Activated naive CD8-positive, alpha-beta T cell treated with anti-CD3 and anti-CD28 coated beads, Interleukin-2, amount 10 ng/mL, durations not matched to agents 7 days and 5 days (primary cell): Measurements from ENCODE around the gene TTC16. TPM values are rescaled to one million over a fixed set of nuclear protein-coding genes. Genes with fewer than 3 reads are reported as not detected.

Experiments
- ATAC-seq: fragments of 150-1000 bp; cut with Tn5 transposase; one replicate; pipeline ENCODE4 v1.10.0; 2021; ENCODE audit warnings: low read depth, moderate library complexity
- POLR2A ChIA-PET: fragments of 350-600 bp; sonication (Branson Sonifier 250); formaldehyde crosslinking; loops from one replicate; lab custom pipeline; 2021; ENCODE audit warnings: antibody characterized with exemption; lab: Charles Lee
- DNase-seq: peaks from one replicate; pipeline ENCODE4 v3.0.0; 2021
- H3K27ac Mint-ChIP-seq: one replicate; pipeline ENCODE4 v1.8.0; 2022; ENCODE audit warnings: mild to moderate bottlenecking, mixed read lengths
- H3K27me3 Mint-ChIP-seq: one replicate; pipeline ENCODE4 v1.8.0; 2022; ENCODE audit warnings: mild to moderate bottlenecking, moderate library complexity, mixed read lengths
- H3K36me3 Mint-ChIP-seq: one replicate; pipeline ENCODE4 v1.8.0; 2021; ENCODE audit warnings: mild to moderate bottlenecking, mixed read lengths
- H3K4me1 Mint-ChIP-seq: one replicate; pipeline ENCODE4 v1.8.0; 2021; ENCODE audit warnings: mixed read lengths
- H3K4me3 Mint-ChIP-seq: one replicate; pipeline ENCODE4 v1.8.0; 2022; ENCODE audit warnings: mild to moderate bottlenecking, moderate library complexity, mixed read lengths
- H3K9me3 Mint-ChIP-seq: one replicate; pipeline ENCODE4 v1.8.0; 2021; ENCODE audit warnings: mixed read lengths
- total RNA-seq, 2 experiments: library from RNA; stranded (reverse); gene quantifications; one replicate each; pipeline ENCODE4 v1.2.3, GENCODE V29; 2021

Gene TTC16
- total RNA-seq, 2 experiments from 2014 or later, result 4.4 to 5.3 TPM

- Mint-ChIP-seq H3K36me3 (no peaks in the 10 kb centered on the region), H3K27me3 (peaks cover 1% of the 10 kb centered on the region), H3K4me3 (peak overlapping the region; percentile 97), H3K27ac (peak overlapping the region; percentile 92), H3K4me1 (peaks cover 27% of the 10 kb centered on the region), H3K9me3 (no peaks in the 10 kb centered on the region)
- POLR2A ChIA-PET, result interaction anchor here (0.5 to 2.4 kb wide), 9 partner anchors 9 to 572 kb away, joined by 3 to 10 read pairs (median 3); partner anchors contain the start of genes LRSAM1, RPL12 and TOR2A
- ATAC-seq (peak; percentile 2), DNase-seq (no peak)
Observed at GRCh38 chr9:127714951-127715469, 869 bp upstream of the TTC16 start.

GRCh38 chr9:127716412-127716811, 533 bp downstream of the TTC16 start:
- ATAC-seq, result no peak
- POLR2A ChIA-PET, result interaction anchor here (1.0 to 2.4 kb wide), 4 partner anchors 18 to 292 kb away, joined by 3 to 10 read pairs (median 6); partner anchors contain the start of genes LRSAM1, RPL12, TOR2A and ZNF79
- DNase-seq, result no peak
- H3K36me3 Mint-ChIP-seq, result no peaks in the 10 kb centered on the region
- H3K27me3 Mint-ChIP-seq, result no peaks in the 10 kb centered on the region
- peak overlapping the region; percentile 97 for H3K4me3 Mint-ChIP-seq
- no peak overlapping the region for H3K27ac Mint-ChIP-seq
- H3K9me3 Mint-ChIP-seq, result no peaks in the 10 kb centered on the region
- H3K4me1 Mint-ChIP-seq, result peaks cover 26% of the 10 kb centered on the region

- H3K27me3 Mint-ChIP-seq, result no peaks in the 10 kb centered on the region
- POLR2A ChIA-PET, result interaction anchor here (0.6 kb wide), 1 partner anchor 425 kb away, joined by 3 read pairs; no protein-coding TSS in a partner anchor
- no peak for ATAC-seq
Observed at GRCh38 chr9:127717766-127718165, 1.9 kb downstream of the TTC16 start.

GRCh38 chr9:127720031-127720864, 4.4 kb downstream of the TTC16 start:
- Mint-ChIP-seq H3K9me3 (no peaks in the 10 kb centered on the region), H3K4me1 (peaks cover 27% of the 10 kb centered on the region), H3K4me3 (peak overlapping the region; percentile 45), H3K27ac (peak overlapping the region; percentile 88), H3K36me3 (no peaks in the 10 kb centered on the region), H3K27me3 (no peaks in the 10 kb centered on the region)
- POLR2A ChIA-PET, result interaction anchor here (0.5 to 1.2 kb wide), 2 partner anchors 183 to 351 kb away, joined by 3 to 4 read pairs; no protein-coding TSS in a partner anchor
- ATAC-seq (no peak), DNase-seq (no peak)

More at GRCh38 chr9:127717766-127718165, 1.9 kb downstream of the TTC16 start:
- Mint-ChIP-seq H3K4me3 (no peak overlapping the region), H3K4me1 (peaks cover 26% of the 10 kb centered on the region), H3K36me3 (no peaks in the 10 kb centered on the region), H3K27ac (no peak overlapping the region), H3K9me3 (no peaks in the 10 kb centered on the region)
- DNase-seq, result no peak

GRCh38 chr9:127720865-127721227, 5.0 kb downstream of the TTC16 start:
- no peaks in the 10 kb centered on the region for H3K27me3 Mint-ChIP-seq
- H3K4me1 Mint-ChIP-seq, result peaks cover 26% of the 10 kb centered on the region
- peak overlapping the region; percentile 67 for H3K4me3 Mint-ChIP-seq
- no peaks in the 10 kb centered on the region for H3K36me3 Mint-ChIP-seq
- no peaks in the 10 kb centered on the region for H3K9me3 Mint-ChIP-seq
- ATAC-seq (no peak), DNase-seq (no peak)
- peak overlapping the region; percentile 75 for H3K27ac Mint-ChIP-seq
- POLR2A ChIA-PET, result no interaction called here

- Mint-ChIP-seq H3K36me3 (no peaks in the 10 kb centered on the region), H3K27ac (peak overlapping the region; percentile 75), H3K9me3 (no peaks in the 10 kb centered on the region), H3K27me3 (no peaks in the 10 kb centered on the region), H3K4me1 (peaks cover 22% of the 10 kb centered on the region), H3K4me3 (peak overlapping the region; percentile 67)
- no peak for ATAC-seq
- POLR2A ChIA-PET, result interaction anchor here (1.0 kb wide), 1 partner anchor 11 kb away, joined by 3 read pairs; no protein-coding TSS in a partner anchor
- DNase-seq, result no peak
Observed at GRCh38 chr9:127721391-127721821, 5.5 kb downstream of the TTC16 start.

- H3K27ac Mint-ChIP-seq, result no peak overlapping the region
- no peaks in the 10 kb centered on the region for H3K36me3 Mint-ChIP-seq
- DNase-seq, result no peak
- H3K4me3 Mint-ChIP-seq, result no peak overlapping the region
- no peaks in the 10 kb centered on the region for H3K9me3 Mint-ChIP-seq
- POLR2A ChIA-PET, result interaction anchor here (1.0 kb wide), 1 partner anchor 10 kb away, joined by 3 read pairs; no protein-coding TSS in a partner anchor
- no peak for ATAC-seq
- no peaks in the 10 kb centered on the region for H3K27me3 Mint-ChIP-seq
- peaks cover 22% of the 10 kb centered on the region for H3K4me1 Mint-ChIP-seq
Observed at GRCh38 chr9:127722055-127722745, 6.3 kb downstream of the TTC16 start.

- peaks cover 22% of the 10 kb centered on the region for H3K4me1 Mint-ChIP-seq
- no peaks in the 10 kb centered on the region for H3K36me3 Mint-ChIP-seq
- no peaks in the 10 kb centered on the region for H3K27me3 Mint-ChIP-seq
- no peak overlapping the region for H3K4me3 Mint-ChIP-seq
- ATAC-seq (no peak), DNase-seq (no peak)
- no peak overlapping the region for H3K27ac Mint-ChIP-seq
- H3K9me3 Mint-ChIP-seq, result no peaks in the 10 kb centered on the region
- POLR2A ChIA-PET, result no interaction called here
Observed at GRCh38 chr9:127723013-127723412, 7.1 kb downstream of the TTC16 start.

- no peak overlapping the region for H3K27ac Mint-ChIP-seq
- POLR2A ChIA-PET, result interaction anchor here (1.1 kb wide), 1 partner anchor 8 kb away, joined by 3 read pairs; the partner anchor contains the start of genes PTRH1 and TTC16
- H3K4me1 Mint-ChIP-seq, result peaks cover 22% of the 10 kb centered on the region
- H3K36me3 Mint-ChIP-seq, result no peaks in the 10 kb centered on the region
- no peaks in the 10 kb centered on the region for H3K9me3 Mint-ChIP-seq
- no peaks in the 10 kb centered on the region for H3K27me3 Mint-ChIP-seq
- ATAC-seq (no peak), DNase-seq (no peak)
- H3K4me3 Mint-ChIP-seq, result no peak overlapping the region
Observed at GRCh38 chr9:127723444-127723843, 7.6 kb downstream of the TTC16 start.

- H3K36me3 Mint-ChIP-seq, result no peaks in the 10 kb centered on the region
- no peak overlapping the region for H3K4me3 Mint-ChIP-seq
- no peaks in the 10 kb centered on the region for H3K9me3 Mint-ChIP-seq
- no peaks in the 10 kb centered on the region for H3K27me3 Mint-ChIP-seq
- no peak overlapping the region for H3K27ac Mint-ChIP-seq
- ATAC-seq (no peak), DNase-seq (no peak)
- POLR2A ChIA-PET, result interaction anchor here (1.1 kb wide), 1 partner anchor 8 kb away, joined by 3 read pairs; the partner anchor contains the start of genes PTRH1 and TTC16
- H3K4me1 Mint-ChIP-seq, result peaks cover 22% of the 10 kb centered on the region
Observed at GRCh38 chr9:127724012-127724411, 8.1 kb downstream of the TTC16 start.

GRCh38 chr9:127726871-127727270, 11.0 kb downstream of the TTC16 start:
- Mint-ChIP-seq H3K4me3 (no peak overlapping the region), H3K27me3 (no peaks in the 10 kb centered on the region), H3K36me3 (no peaks in the 10 kb centered on the region), H3K27ac (no peak overlapping the region), H3K4me1 (peaks cover 4% of the 10 kb centered on the region), H3K9me3 (no peaks in the 10 kb centered on the region)
- POLR2A ChIA-PET, result no interaction called here
- no peak for ATAC-seq
- DNase-seq, result no peak

- H3K36me3 Mint-ChIP-seq, result no peaks in the 10 kb centered on the region
- H3K27me3 Mint-ChIP-seq, result no peaks in the 10 kb centered on the region
- POLR2A ChIA-PET, result no interaction called here
- no peak overlapping the region for H3K4me3 Mint-ChIP-seq
- H3K4me1 Mint-ChIP-seq, result peaks cover 4% of the 10 kb centered on the region
- H3K9me3 Mint-ChIP-seq, result no peaks in the 10 kb centered on the region
- DNase-seq (no peak), ATAC-seq (no peak)
- no peak overlapping the region for H3K27ac Mint-ChIP-seq
Observed at GRCh38 chr9:127728808-127729207, 12.9 kb downstream of the TTC16 start.
